HG02759 (cell line): Measurements from ENCODE around the gene TMEM121.

Experiments used
- ATAC-seq: cut with Tn5 transposase; IDR thresholded peaks from one replicate; pipeline ENCODE4 v1.9.1; 2021; ENCODE audit warnings: mild to moderate bottlenecking, moderate library complexity; ENCODE audit not compliant: unreplicated experiment

TMEM121 gene

DNA sequence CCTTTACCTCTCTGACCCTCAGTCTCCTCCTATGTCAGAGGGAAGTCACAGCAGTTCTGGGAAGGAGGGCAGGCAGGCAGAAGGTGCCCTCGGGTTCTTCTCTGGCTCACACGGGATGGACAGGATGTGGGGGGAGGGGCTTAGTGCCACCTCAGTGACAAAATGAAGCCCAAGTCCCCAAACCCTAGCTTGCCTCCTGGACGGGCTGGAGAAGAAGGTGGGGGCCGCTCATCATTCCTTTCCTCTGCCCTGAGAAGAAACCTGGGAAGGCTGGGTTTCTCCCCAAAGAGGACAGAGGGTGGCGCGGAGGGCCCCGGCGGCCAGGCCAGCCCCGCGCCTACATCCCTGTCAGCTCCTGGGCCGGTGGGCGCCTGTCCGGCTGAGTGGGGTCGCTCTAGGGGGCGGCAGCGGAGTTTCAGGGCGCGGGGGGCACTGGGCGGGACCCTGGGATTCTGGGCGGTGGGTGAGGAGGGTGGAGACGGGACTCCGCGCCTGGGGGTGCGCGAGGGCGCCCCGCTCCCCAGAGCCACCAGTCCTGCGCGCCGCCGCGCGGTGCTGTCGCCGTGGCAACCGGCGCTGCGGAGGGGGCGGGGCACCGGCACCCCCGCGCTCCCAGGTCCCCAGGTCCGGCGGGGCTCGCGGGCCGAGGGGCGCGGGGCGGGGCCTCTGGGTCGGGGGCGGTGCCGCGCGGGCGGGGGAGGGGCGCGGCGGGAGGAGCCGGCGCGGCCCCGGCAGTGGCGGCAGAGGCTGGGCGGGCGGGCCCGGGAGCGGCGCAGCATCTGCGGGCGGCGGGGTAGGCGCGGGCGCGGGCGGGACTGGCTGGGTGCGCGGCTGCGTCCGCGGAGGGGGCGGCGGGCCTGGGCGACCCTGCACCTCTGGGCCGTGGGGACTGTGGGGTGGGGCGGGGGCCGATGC, at the start of gene TMEM121:
TMEM121 (plus strand) TSS at position 723 of the 915 bp plus-strand sequence. CDS start 2,252 bp downstream, outside the sequence.
- ATAC-seq = no peak

DNA sequence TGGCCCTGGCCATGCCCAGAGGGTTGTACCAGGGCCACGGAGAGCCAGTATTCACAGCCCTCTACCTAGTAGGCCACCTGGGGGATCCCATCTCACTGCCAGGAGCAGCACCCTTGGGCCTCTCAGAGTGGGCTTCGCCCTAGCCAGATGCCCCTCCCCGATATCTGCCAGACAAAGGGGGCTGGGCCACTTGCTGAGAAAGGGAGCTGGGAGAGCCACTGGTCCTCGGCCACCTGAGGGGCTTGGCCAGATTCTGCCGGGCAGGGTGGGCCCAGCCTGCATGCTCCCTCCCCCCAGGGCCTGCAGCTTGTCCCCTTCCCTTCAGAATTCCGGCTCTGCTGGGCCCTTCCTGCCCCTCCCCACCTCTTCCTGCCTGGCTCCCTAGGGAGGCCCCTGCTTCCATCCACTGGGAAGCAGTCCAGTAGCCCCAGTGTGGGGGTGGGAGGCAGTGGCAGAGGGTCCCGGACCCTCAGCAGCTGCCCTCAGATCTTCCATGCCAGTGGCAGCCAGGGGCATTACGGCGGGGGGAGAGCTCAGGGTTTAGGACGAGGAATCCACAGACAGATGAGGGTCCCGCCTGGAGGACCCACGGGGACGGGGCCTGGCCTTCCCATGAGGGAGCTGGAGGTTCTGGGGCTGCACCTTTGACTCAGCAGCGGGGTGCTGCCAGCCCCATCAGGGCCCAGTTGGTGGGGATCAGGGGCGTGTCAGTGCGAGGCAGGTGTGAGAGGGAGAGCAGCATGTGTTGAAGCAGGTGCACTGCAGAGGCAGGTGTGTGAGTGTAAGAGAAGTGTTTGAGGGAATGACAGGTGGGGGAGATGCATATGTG, 49.3 kb upstream of the TMEM121 start:
- no peak for ATAC-seq

DNA sequence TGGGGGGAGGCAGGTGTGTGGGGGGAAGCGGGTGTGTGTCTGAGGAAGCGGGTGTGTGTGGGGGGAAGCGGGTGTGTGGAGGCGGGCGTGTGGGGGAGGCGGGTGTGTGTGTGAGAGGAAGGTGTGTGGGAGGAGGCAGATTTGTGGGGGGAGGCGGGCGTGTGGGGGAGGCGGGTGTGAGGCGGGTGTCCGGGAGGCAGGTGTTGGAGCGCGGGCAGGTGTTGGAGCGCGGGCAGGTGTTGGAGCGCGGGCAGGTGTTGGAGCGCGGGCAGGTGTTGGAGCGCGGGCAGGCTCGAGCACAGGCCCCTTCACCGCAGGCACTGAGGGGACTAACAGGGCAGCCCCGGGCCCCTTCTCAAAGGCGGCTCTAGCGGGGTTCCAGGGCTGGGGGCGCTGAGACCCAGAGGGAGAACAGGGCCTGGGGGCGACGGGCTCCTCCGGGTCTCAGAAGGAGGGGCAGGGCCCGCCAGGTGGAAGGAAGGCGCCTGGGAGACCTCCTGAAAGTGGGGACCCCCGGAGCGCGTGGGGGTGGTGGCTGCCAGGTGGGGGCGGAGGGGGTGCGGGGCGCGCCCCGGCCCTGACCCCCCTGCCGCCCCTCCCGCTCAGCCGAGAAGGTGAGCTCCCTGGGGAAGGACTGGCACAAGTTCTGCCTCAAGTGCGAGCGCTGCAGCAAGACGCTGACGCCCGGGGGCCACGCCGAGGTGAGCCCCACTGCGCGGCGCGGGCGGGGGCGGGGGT, 48.6 kb upstream of the TMEM121 start:
- ATAC-seq = no peak

DNA sequence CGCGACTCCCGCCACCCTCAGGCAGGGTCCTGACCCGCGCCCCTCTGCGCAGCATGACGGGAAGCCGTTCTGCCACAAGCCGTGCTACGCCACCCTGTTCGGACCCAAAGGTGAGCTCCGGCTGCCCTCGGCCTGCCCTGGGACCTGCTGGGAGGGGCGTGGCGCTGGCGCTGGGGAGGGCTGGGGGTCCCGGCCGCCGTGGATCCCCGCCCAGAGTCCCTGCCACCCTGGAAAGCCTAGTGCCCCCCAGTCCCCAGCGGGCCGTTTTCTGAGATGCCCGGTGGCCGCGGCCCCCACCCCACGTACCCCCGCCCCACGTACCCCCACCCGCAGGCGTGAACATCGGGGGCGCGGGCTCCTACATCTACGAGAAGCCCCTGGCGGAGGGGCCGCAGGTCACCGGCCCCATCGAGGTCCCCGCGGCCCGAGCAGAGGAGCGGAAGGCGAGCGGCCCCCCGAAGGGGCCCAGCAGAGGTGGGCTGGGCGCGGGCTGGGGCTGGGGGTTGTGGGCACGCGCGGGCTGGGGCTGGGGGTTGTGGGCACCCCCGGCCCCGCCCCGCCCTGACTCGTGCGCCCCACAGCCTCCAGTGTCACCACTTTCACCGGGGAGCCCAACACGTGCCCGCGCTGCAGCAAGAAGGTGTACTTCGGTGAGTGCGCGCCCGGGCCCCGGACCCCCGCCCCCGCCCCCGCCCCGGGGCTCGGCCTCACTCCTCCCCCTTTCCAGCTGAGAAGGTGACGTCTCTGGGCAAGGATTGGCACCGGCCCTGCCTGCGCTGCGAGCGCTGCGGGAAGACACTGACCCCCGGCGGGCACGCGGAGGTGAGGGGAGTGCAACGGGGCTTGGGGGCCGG, 47.8 kb upstream of the TMEM121 start:
- no peak for ATAC-seq

- no peak for ATAC-seq
These were observed 46.8 kb upstream of the TMEM121 start for GRCh38 chr14:105479431-105480158.

DNA sequence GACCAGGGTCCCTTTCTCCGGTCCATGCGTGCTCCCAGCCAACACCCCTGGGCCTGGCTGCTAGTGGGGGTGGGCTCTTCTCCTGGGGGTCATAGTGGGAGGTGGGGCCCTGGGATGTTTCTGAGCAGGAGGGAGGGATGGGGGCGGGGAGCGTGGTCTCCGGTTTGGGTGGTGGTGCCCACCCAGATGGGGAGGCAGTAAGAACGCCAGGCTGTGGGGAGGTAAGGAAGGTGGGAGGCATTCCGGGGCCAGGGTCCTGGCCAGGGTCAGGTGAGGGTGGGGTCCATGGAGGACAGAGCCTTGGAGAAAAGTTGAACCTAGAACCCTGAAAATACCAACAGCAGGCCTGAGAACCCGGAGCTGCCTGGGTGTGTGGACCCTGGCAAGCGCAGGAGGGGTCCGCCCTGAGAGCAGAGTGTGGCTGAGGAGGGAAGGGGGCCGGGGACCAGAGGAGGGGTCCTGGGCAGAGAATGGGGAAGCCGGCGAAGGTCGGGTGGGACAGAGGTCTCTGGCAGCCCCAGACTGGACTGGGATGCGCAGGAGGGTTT, 46.1 kb upstream of the TMEM121 start:
- ATAC-seq = no peak

DNA sequence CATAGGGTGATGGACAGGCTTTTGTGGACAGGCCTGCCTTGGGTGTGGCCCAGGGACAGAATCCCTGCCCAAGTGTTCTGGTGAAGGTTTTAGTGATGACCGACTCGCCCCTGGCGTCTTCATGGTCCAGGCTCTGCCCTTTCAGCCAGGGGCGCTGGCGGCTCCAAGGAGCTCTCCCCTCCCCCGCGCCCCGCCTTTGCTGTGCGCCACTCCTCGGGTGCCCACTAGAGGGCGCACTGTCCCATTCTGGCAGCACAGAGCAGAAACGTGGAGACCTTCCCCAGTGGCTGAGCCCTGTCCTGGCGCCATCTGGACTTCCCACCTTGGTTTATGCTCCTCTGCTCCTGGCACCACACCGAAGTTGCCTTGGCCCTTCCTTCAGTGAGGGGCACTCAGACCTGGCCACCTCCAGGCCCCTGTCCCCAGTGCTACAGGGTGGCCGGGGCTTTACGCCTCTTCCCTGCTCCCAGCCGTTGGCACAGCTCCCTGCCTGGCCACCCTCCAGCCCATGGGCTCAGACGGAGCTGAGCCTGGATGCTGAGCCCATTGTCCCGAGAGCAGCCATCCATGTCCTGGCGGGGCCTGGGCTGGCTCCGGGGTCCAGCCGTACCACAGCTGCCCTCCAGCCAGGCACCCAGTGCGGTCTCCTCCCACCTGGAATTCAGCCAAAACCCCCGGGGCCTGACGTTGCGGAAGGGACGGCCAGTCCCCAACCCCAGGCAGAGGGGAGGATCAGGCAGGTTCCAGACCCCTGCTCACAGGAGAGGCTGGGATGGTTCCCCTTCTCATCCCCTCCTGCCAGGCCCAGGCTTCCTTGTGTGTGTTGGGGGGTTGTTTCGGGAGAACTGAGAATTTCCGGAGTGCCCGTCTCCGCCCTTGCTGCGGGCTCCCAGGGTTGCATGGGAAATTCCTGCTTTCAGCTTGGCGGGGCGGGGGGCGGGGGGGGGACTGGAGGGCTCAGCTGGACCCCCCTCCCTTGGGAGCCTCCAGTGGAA, 45.3 kb upstream of the TMEM121 start:
- ATAC-seq = peak; percentile 51

GRCh38 chr14:105481886-105482457, 44.4 kb upstream of the TMEM121 start:
- peak; percentile 60 for ATAC-seq

DNA sequence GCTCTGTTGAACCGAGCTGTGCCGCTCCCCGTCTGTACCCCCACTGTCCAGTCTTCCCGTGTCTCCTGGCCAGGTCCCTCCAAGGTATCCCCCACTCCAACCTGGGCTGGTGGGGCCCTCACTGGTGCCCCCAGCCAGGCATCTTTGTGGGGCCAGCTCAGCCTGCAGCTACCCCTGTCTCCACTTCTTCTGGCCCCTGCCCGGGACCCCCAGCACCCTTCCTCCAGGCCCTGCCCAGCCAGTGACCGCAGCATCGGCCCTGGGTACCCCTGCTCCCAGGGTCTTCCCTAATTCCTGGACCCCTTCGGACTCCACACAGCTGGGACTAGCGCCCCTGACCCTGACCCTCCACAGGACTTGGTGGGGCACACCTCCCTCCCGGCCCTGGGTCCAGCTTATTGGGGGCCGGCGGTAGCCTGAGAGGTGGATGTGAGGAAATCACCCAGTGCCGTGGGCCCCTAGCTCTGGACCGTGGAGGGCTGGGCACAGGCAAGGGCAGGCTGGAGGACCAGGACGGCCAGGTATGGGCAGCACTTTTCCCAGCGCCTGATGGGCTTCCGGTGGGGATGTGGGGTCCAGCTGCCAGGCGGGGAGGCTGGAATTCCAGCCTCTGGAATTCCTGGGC, 43.8 kb upstream of the TMEM121 start:
- ATAC-seq = no peak

- no peak for ATAC-seq
These were observed 42.9 kb upstream of the TMEM121 start for GRCh38 chr14:105483300-105484068.

DNA sequence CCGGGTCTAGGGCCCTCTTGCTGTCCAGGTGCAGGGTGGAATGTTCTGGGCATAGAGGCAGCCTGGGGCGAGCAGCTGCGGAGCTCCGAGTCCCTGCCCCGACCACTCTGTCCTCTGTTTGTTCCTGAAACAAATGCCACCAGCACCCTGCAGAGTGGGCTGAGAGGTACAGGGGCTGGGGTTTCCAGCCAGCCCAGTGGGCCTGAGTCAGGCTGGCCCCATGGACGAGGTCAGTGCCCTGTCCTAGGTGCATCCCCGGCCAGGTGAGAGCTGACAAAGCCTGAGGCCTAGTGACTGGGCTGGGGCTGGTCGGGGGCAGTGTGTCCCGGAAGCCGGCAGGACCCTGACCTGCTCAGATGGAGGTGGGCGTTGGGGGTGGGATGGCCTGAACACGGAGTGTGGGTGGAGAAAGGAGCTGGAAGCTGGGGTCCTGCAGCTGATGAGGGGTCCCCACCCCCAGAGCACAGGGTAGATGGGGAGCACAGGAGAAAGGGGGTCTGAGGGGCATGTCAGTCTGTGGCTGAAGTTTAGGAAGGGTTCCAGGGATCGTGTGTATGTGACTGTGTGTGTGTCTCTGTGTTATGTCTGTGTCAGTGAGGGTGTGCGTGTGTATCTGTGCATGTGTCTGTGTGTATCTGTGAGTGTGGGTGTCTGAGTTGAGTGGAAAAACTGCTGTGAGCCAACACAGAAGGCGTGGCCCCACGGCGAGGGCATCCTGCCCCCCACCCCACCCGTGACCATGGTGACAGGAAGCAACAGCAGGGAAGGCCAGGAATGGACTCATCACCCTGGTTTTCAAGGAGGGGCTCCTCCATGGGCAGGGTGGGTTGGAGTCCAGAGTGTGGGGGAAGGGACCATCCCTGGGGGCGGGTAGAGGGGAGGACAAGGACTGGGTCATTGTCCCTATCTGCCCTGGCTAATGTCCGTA, 42.0 kb upstream of the TMEM121 start:
- ATAC-seq = no peak

DNA sequence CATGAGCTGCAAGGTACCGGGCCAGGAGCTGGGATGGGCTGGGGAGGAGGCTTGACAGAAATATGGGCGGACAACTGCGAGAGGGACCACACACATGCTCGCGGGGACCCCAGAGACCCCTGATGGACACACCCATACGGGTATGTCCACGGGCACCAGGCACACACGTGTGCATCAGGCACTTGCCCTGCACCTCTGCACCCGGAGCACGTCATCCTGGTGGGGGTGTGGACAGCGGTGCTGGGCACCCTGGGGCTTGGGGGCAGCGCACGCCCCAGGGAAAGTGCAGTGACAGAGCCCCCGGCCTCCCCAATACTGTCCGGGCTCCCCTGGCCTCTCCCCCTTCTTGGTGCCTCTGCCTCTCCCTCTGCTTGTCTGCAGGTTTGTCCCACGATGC, 41.4 kb upstream of the TMEM121 start:
- no peak for ATAC-seq

DNA sequence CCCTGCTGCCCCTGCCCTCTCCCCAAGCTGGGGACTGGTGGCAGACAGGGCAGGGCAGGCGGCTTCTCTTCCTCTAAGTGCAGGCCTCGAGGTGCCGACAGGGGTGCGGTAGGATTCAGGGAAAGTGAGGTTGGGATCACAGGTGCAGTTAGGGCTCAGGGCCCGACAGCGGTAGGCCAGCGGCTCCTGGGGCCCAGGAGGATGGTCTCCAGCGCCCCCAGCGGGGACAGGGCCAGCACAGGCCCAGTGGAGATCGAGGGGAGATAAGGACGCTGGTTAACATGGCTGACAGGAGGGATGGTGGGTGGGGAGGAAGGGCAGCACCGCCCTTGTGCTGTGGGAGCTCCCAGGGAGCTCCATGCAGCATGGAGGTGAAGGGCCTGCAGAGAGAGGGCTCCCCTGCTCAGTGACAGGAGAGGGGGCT, 40.6 kb upstream of the TMEM121 start:
- ATAC-seq = no peak

DNA sequence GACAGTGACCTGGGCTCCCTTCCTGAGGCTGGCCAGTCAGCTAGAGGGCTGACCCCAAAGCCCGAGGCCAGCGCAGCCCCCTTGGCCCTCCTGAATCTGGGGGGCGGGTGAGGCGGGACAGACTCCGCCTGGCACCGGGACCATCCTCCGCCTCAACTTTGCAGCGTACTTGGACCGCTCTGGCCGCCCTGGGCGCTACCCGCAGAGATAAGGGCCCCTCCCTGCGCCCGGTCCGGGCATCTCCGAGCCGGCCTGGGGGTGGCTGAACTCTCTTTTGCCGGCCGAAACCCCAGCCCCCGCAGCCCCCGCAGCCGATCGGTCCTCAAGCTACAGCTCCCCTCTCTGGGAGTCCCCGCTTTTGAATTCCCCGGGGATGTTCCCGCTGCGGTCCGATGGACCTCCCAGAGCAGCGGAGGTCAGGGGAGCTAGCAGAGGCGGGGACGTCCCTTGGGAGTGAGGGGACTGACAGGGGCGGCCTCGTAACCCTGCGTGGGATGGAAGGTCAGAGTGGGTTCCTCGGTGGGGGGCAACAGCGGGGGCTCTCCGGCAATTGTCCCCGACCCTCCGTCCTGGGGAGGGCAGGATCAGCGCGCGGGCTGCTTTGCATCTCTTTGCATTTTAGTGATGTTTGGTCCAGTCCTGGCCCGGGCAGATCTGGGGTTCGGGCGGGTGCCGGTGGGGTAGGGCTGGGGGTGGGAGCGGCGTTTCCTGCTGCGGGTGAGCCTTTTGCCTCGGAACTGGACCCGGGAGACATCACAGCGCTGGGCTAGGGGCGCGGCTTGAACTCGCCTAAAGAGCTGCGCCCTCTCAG, 40.0 kb upstream of the TMEM121 start, which contains the start of gene CRIP1:
CRIP1 (plus strand) TSS at position 724 of the 811 bp plus-strand sequence. CDS start 374 bp downstream, outside the sequence.
- ATAC-seq = no peak
